GM06990 (cell line): ENCODE data around the gene MRM2.

Experiments
- DNase-seq: peaks from one replicate; pipeline ENCODE4 v3.0.0-alpha.2; 2011; ENCODE audit not compliant: insufficient read length; ENCODE audit errors: extremely low read depth
- H3K27me3 ChIP-seq: replicated peaks from 2 replicates; pipeline ENCODE4 v1.6.0; 2011; ENCODE audit warnings: low read length; ENCODE audit not compliant: control insufficient read depth, insufficient read depth
- H3K36me3 ChIP-seq: 2 replicates; pipeline ENCODE4 v1.5.1; 2011; ENCODE audit warnings: low read length; ENCODE audit not compliant: control insufficient read depth, insufficient read depth
- H3K4me3 ChIP-seq: replicated peaks from 2 replicates; pipeline ENCODE4 v1.5.1; 2011; ENCODE audit warnings: low read depth, mild to moderate bottlenecking, control low read depth, low read length
- TF ChIP-seq, protein P1 (sequence below): IDR thresholded peaks from 2 replicates; pipeline ENCODE4 v1.5.1; 2011; ENCODE audit warnings: low read length, control low read depth, mild to moderate bottlenecking, inconsistent platforms; ENCODE audit not compliant: insufficient read depth, poor library complexity, severe bottlenecking

MRM2 gene

DNA sequence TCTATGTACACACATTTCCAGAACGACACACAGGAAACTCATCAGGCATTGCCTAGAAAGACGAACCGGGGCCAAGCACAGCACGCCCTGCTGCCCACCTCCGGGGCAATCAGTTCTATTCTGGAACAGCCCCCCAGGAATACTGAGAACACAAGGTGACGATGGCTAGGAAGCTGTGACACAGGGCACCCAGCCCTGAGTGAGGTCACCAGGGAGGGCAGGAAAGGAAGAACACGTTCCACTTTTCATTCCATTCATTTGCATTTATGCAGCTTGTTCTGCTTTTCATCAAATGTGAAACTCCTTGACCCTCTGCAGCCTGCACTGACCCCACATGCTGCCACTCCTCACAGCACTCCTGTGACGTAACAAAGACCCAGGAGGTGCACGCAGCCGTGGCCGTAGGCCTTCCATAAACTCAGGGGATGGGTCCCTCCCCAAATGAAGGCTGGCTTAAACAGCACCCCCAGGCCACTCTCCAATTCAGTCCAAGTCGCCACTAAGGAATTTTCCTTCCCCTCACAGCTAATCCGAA lies 38.2 kb downstream of the MRM2 start:
- DNase-seq: no peak
- TF ChIP-seq, protein P1, sequence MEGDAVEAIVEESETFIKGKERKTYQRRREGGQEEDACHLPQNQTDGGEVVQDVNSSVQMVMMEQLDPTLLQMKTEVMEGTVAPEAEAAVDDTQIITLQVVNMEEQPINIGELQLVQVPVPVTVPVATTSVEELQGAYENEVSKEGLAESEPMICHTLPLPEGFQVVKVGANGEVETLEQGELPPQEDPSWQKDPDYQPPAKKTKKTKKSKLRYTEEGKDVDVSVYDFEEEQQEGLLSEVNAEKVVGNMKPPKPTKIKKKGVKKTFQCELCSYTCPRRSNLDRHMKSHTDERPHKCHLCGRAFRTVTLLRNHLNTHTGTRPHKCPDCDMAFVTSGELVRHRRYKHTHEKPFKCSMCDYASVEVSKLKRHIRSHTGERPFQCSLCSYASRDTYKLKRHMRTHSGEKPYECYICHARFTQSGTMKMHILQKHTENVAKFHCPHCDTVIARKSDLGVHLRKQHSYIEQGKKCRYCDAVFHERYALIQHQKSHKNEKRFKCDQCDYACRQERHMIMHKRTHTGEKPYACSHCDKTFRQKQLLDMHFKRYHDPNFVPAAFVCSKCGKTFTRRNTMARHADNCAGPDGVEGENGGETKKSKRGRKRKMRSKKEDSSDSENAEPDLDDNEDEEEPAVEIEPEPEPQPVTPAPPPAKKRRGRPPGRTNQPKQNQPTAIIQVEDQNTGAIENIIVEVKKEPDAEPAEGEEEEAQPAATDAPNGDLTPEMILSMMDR: no peak
- Histone ChIP-seq H3K4me3 (no peak overlapping the region), H3K36me3 (peaks cover 23% of the 10 kb centered on the region), H3K27me3 (no peaks in the 10 kb centered on the region)

DNA sequence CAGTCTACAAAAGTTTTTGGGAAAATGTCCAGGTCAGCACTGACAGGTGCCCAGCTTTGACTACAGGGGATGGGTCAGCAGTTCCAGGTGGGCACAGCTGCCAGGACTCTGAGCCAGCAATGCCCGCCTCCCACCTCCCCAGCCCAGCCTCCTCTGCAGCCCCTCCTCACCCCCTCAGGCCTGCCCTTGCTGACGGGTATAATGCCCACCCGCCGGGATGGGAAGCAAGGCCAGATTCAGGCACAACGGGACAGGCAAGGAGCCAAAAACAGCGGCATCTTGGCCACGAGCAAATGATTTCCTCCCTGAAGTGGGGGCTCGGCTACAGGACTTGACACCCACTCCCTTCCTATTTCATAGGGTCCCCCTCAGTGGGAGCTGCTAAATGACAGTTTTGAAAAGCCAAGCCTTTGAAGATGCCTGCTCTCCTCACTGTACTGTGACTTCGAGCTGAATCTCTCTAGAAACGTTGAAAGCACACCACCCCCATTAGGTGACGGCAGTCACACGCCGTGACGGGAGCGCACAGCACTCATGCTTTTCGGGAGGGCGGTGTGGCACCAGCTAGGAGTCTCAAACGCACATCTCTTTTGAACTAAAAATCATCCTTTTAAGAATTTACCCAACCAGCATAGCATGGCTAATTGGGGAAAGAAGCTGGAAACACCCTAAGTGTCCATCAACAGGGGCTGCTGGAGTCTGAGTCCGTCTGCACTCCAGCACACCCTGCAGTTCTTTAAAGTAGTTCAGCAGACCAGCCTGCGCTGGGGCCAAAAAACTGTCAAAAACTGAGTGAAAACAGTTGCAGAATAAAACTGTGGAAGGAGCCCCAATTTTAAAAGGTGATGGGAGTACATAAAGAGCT lies 38.9 kb downstream of the MRM2 start:
- H3K27me3 ChIP-seq: no peaks in the 10 kb centered on the region
- no peak overlapping the region for H3K4me3 ChIP-seq
- DNase-seq: no peak
- peaks cover 23% of the 10 kb centered on the region for H3K36me3 ChIP-seq
- TF ChIP-seq, protein P1: no peak

DNA sequence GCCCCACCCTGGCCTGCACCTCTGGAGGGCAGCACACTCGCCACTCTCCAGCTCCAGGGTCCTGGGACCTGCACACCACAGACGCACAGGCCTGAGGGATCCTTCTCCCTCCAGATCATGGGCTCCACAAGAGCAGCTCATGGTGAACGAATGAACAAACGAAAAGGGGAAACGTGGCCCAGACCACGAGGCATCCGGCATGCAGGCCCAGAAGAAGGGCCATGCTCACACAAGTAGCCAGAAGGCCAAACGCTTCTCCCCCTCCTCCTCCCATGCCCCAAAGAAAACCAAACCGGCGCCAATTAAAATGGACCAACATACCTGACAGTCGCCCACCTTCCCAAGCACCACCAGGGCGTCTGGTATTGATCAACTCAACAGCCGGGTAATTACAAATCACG lies 39.6 kb downstream of the MRM2 start:
- TF ChIP-seq, protein P1: no peak
- H3K4me3 ChIP-seq: no peak overlapping the region
- H3K27me3 ChIP-seq: no peaks in the 10 kb centered on the region
- no peak for DNase-seq
- H3K36me3 ChIP-seq: peaks cover 23% of the 10 kb centered on the region

DNA sequence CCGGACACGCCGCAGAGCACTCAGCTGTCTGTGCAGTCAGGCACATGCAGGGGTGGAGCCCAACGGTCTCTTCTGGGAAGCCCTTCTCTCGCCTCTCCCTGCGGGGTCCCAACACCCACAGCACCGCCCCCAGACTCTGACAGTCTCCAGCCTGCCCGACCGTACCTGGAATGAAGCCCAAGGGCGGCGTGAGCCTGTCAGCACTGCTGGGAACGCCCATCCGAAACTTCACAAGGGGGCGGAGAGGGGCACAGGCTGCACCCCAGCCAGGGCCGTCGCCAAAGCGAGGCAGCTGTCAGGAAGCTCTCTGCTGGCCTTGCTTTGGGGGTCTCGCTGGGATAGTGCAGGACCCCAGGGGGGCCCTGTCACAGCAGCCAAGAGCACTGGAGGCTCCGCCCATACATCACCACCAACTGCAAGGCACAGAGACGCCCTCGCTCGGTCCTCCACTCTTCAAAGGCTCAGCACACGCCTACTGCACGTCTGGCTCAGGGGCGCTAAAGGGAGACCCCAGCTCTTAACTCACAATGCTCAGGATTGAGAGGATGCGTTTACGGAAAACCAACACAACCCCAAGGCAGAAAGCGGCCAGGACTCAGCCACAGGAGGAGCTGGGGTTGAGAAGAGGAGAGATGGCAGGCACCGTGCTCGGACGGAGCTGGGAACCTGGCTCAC lies 40.2 kb downstream of the MRM2 start:
- DNase-seq: no peak
- peaks cover 24% of the 10 kb centered on the region for H3K36me3 ChIP-seq
- H3K27me3 ChIP-seq: no peaks in the 10 kb centered on the region
- TF ChIP-seq, protein P1: no peak
- H3K4me3 ChIP-seq: no peak overlapping the region

DNA sequence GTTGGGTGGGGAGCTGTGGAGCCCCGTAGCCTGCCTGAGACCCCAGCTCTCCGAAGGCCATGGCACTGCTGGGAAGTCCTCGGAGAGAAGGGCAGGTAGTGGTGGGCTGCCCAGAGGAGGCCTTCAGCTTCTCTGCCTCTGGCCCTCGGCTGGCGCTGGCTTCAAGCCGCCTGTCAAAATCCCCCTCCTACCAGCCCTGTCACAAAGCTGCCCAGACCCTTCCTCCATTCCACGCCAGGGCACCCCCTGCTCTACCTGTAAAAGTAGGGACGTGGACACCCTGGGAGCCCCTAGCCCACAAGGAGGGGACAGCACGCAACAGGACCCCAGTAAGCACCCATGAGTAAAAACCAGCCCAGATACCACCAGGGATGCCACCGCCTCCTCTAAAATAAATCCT lies 40.9 kb downstream of the MRM2 start:
- TF ChIP-seq, protein P1: no peak
- peaks cover 26% of the 10 kb centered on the region for H3K36me3 ChIP-seq
- no peaks in the 10 kb centered on the region for H3K27me3 ChIP-seq
- no peak overlapping the region for H3K4me3 ChIP-seq
- DNase-seq: no peak
